ENCODE results near the gene HTR5A.

DNA sequence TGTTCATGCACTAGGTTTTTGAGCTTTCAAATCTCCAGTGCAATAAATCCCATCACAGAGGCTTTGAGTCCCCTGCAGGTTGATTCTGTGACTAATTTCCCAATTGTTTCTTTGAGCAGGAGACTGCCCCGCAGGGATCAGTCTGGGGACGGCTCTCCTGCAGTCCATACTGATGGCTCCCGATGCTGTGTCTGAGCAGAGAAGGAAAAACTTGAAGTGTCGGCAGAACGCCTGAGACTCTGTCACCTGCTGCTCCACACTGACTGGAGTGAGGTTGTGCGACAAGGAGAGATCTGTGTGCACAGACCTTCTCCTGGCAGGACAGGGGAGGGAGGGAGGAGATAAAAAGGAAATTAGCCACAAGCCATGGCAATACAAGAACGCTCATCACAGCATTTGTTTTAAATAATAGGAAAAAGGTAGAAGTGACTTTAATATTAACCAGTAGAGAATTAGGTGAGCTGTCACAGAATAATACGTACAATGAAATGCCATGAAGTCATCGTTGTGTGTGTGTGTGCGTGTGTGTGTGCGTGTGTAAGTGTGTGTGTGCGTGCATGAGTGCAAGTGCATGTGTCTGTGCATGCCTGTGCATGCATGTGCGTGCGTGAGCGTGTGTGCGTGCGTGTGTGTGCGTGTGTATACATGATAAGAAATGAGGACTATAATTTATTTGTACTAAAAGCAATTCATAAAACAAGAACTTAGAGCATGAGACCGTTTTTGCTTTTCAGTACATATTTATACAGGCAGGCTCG, 38.2 kb downstream of the HTR5A start:
- TF ChIP-seq, protein P1, sequence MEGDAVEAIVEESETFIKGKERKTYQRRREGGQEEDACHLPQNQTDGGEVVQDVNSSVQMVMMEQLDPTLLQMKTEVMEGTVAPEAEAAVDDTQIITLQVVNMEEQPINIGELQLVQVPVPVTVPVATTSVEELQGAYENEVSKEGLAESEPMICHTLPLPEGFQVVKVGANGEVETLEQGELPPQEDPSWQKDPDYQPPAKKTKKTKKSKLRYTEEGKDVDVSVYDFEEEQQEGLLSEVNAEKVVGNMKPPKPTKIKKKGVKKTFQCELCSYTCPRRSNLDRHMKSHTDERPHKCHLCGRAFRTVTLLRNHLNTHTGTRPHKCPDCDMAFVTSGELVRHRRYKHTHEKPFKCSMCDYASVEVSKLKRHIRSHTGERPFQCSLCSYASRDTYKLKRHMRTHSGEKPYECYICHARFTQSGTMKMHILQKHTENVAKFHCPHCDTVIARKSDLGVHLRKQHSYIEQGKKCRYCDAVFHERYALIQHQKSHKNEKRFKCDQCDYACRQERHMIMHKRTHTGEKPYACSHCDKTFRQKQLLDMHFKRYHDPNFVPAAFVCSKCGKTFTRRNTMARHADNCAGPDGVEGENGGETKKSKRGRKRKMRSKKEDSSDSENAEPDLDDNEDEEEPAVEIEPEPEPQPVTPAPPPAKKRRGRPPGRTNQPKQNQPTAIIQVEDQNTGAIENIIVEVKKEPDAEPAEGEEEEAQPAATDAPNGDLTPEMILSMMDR (IDR thresholded peaks at IDR 0.05; ENCODE audit: low read depth, low read length) = no peak
- no peak for TF ChIP-seq EZH2phosphoT487 (IDR thresholded peaks at IDR 0.05; ENCODE audit: low read depth)
